Activated CD4-positive, alpha-beta T cell treated with anti-CD3 and anti-CD28 coated beads, Interleukin-2, amount 50 U/mL, for 1 hour (primary cell): ENCODE data around the gene FNDC11.
"Not testable (repeated sequence)": the region's sequence is repeated elsewhere in the genome, so short reads cannot be mapped to it uniquely, and the experiment has no call there.

Experiments used
- DNase-seq: peaks from one replicate; pipeline ENCODE4 v3.0.0-alpha.2; 2020

FNDC11 gene

DNA sequence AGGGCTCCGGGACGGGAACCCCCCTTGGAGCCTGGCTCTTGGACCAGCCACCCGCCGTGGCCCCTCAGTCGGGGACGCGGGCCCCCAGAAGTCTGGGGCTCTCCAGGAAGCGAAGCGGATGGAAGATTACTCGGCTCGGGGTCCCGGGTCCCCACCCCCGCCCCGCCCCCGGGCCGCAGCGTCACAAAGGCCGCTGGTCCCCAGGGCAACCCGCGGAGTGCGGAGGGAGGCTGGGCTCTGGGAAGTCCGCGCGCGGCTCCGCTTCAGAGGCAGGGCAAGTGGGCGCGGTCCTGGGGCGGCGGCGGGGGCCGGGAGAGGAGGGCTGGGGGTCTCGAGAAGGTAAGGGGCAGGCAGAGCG, at the start of gene FNDC11:
Gene FNDC11, plus strand, starts transcription at position 227 of the 358 bp plus-strand sequence. CDS start 1,505 bp downstream, outside the sequence.
- DNase-seq: peak; percentile 38

DNA sequence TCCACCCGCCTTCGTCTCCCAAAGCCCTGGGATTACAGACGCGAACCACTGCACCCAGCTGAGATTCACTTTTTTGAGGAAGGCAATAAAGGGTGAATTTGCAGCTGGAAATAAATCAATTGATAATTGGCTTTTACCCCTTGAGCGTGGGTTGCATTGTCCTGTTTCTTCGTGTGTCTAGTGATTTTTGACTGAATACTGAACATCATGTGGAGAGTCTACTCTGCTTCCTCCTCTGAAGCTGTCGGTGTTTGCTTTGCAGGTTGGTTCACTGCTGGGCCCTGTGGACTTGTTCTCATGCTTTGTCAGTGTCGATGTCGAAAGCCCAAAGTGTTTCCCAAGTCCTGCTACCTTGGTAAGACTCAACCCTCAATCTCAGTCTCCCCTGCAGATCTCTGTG, 49.3 kb upstream of the FNDC11 start:
- no peak for DNase-seq

DNA sequence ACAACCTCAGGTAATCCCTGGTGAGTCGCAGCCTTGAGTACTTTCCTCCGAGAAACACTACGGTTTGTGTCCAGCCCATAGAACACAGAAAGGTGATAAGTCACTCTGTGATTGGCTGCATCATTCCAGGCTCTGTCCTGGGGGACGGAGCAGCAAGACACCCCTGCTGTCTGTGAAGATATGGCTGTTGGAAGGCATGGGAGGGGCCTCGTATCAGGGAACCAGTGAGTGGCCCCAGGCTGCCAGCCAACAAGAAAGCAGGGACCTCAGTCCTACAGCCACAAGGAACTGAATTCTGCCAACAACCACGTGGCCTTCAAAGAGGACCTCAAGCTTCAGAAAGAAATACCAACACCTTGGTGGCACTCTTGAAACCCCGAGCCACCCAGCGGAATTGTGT, 48.7 kb upstream of the FNDC11 start:
- DNase-seq: no peak

DNA sequence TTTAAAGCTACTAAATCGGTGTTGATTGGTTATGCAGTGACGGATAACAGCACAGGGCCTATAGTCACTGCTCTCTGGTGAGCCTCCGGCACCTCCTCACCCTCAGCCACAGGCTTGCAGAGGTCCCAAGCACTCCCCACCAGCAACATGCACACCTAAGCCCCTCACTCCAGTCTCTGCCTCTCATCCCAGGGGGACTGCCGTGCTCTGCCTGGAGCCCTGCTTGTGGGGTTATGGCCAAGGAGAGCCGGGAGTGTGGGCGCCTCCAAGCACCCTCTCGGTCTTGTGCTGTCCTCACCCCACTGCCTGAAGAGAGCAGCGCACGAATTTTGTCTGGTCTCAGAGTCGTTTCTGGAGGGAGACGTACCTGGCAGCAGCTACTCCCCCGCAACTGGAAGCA, 48.2 kb upstream of the FNDC11 start:
- DNase-seq: no peak

GRCh38 chr20:63507083-63507743, 46.7 kb upstream of the FNDC11 start:
- no peak for DNase-seq

DNA sequence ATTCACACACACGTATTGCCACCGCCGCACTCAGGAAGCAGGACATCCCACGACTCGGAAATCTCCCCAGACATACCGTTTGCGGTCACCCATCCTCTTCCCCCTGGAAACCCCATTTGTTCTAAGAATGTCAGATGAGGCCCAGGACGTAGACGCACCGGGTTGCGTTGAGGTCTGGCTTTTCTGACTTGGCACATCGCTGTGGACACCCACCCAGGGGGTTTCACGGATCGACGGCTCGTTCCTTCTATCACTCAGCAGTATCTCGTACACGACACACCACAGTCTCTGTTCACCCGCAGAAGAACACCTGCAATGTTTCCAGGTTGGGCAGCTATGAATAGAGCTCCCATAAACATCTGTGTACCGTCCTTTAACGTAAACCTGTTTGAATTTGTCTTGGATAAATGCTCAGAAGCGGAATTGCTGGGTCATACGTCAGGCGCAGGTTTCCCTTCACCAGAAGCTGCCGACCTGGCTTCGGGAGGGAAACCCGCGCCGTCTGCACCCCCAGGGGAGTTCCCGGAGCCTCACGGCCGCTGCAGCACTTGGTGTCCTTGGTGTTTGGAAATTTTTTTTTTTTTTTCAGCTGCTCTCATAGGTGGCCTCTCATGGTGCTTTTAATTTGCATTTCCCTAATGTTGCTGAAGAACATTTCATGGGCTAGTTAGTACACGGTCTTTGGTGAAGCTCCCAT, 45.7 kb upstream of the FNDC11 start:
- no peak for DNase-seq

- DNase-seq: no peak
Observed at GRCh38 chr20:63509088-63509564, 44.8 kb upstream of the FNDC11 start.

GRCh38 chr20:63513207-63513606, 40.8 kb upstream of the FNDC11 start:
- DNase-seq: no peak

DNA sequence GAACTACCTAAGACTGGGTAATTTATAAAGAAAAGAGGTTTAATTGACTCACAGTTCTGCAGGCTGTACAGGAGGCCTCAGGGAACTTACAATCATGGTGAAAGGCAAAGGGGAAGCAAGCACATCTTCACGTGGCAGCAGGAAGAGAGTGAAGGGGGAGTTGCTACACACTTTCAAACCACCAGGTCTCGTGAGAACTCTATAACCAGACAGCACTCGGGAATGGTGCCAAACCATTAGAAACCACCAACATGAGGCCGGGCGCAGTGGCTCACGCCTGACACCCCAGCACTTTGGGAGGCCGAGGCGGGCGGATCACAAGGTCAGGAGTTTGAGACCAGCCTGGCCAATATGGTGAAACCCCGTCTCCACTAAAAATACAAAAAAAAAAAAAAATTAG, 39.4 kb upstream of the FNDC11 start:
- not testable (repeated sequence) for DNase-seq

GRCh38 chr20:63517376-63518309, 36.3 kb upstream of the FNDC11 start:
- DNase-seq: no peak

GRCh38 chr20:63518351-63518861, 35.6 kb upstream of the FNDC11 start:
- DNase-seq: no peak

DNA sequence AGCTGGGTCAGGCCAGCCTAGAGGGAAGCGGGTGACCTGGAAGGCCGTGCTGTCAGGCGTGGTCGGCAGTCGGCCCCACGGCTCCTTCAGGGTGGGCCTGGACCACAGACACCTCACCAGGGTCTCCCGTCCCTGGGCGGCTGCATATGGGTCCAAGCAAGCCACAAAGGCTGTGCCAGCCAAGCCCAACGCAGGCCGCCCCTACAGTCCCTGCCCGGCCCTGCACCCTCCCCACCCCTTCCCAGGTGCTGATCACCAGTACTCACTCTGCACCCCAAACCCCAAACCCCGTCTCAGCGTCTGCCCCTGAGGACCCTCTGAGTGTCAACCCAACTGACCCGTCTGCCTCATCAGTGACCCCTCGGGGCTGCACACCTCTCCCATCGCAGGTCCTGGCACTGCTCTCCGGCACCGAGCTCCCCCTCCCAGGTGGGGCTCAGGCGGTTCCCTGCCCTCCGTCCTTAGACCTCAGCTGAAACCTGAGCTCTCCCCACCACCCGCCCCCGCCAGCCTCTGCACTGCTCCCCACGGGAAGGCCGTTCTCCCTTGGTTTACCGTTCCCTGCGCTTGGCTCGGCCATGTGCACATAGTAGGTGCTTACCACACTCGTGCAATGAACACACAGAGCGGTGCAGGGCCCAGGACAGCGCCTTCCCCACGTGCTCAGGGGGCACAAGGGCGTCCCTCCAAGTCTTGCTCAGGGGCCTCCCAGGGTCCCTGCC, 34.9 kb upstream of the FNDC11 start:
- DNase-seq: no peak

- DNase-seq: peak; percentile 53
Observed at GRCh38 chr20:63519668-63520503, 34.1 kb upstream of the FNDC11 start.

- DNase-seq: peak; percentile 84
Observed at GRCh38 chr20:63520504-63520933, 33.4 kb upstream of the FNDC11 start, which contains the start of gene PPDPF. TSS of gene PPDPF (plus strand) at chr20:63520765. CDS start at chr20:63521309, 544 bp downstream.

- peak; percentile 62 for DNase-seq
Observed at GRCh38 chr20:63520934-63521601, 32.9 kb upstream of the FNDC11 start.

- DNase-seq: no peak
Observed at GRCh38 chr20:63521602-63522001, 32.4 kb upstream of the FNDC11 start.

GRCh38 chr20:63522091-63522868, 31.7 kb upstream of the FNDC11 start:
- no peak for DNase-seq

DNA sequence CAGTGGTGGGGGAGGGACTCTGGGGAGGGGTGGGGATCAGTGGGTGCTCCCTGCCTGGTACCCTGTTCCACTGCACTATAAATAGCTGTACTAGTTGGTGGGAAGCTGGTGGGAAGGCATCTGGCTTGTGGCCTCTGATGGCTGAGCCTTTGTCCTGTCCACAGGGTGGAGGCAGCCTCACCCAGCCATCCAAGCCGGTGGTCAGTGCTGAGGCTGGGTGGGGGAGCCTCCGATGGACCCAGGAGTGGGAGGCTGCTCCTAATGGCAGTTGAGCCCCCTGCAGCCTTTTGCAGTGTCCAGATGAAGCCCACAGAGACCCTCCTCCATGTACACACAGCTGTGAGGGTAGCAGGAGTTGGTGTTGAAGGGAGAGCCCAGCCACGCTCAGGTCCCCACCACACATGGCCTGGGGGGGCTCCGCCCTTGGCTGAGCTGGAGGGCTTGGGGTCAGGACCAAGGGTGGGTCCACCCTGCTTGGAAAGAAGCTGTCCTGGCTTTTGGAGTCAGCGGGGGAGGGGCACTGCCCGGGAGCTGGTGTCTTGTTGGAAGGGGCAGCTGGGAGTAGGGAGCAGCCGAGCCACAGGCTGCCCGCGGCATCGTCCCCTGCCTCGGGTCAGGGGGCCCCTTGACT, 30.9 kb upstream of the FNDC11 start:
- no peak for DNase-seq

DNA sequence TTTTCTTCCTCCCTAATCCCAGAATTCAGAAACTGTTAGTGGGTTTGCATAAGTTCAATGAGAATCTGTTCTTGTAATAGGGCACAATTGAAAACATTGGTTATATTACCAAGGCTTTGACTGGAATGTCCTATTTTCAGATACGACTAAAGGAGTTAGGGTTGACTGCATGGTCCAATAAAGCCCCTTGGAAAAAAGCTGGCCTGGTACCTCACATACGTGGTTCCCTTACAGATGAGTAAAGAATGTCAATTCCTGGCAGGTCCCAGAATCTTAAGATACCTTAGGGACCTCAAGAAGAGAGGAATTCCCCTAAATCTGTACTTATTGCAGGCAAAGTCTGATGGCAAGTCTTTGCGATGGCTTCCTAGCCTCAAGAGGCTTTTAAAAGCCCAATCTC, 28.8 kb upstream of the FNDC11 start:
- no peak for DNase-seq
